ENCODE results near the gene EXT2.

The EXT2 gene

GRCh38 chr11:44192462-44193100 is 97.1 kb downstream of the EXT2 start:
- no peak for DNase-seq (ENCODE audit: extremely low read depth in 1 of 2, low read depth in 1 of 2)

DNA sequence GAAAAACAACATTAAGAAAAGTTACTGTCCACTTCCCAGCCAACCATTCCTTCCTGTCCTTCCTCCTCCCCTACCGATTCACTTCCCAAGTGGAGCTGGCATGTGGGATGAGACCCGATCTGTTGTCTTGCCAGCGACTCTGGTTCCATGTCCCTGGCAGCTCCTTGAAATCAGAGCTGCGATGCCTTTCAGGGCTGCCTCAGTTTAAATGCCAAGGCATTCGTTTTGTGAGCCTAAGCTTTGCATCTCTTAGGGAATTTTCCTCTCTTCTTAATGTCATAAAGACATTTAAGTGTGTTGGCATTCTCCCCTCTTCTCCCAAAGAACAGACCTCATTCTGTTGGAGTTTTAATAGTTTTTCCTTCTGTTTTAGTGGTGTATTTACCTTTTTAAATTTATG is 98.4 kb downstream of the EXT2 start:
- no peak for DNase-seq (ENCODE audit: extremely low read depth in 1 of 2, low read depth in 1 of 2)

GRCh38 chr11:44198146-44198724 is 102.8 kb downstream of the EXT2 start:
- no peak for DNase-seq (ENCODE audit: extremely low read depth in 1 of 2, low read depth in 1 of 2)

DNA sequence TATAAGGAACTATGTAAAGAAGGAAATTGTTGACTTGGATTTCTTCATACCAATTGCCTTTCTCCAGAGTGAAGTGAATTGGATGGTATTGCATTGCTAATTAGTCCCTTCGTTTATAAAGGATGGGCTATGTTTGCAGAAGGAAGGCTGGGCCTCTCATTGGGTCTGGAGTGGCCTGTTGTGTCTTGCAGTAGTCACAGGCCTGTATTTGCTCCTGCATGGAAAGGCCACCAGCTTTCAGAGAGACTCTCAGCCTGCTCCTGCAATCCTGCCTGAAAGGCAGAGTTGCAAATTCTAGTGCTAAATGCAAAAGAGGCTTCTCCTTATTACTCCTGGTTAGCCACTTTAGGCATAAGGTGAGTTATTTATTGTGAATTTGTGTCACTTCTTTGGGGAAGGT is 103.8 kb downstream of the EXT2 start:
- DNase-seq (ENCODE audit: extremely low read depth in 1 of 2, low read depth in 1 of 2), result no peak

- DNase-seq (ENCODE audit: extremely low read depth in 1 of 2, low read depth in 1 of 2), result no peak
These were observed 104.3 kb downstream of the EXT2 start for GRCh38 chr11:44199816-44200215.

DNA sequence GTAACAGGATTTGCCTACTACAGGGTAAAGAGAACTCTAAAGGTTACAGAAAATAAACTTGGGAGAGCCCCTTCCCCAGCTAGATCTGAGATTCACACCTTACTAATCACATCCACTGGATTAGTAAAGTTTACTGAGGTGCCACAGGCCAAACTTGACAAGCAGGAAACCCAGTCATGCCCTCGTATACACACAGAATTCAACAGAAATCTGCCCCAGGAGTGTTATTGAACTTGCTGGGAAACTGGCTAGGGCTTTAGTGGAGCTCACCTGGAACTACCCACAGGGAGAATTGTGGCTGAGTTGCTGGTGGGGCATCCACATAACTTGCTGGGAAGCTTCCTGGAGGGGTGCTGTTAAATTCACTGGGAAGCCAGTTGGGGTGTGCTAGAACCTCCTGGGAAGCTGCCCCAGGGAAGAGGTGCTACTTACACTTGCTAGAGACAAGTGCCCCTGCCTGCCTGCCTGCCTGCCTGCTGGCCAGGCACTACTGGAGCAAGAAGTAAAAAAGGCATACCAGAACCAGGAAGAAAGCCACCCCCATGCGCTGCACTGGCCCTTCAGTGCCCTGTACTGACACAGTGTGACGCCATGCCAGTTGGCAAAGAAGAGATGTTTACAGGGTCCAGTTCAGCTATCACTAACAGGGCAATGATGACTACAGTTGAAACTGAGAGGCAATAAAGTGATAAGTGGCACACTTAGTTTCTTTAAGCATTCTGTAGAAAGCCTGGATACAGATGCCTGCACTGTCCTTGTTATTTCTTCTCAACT is 108.0 kb downstream of the EXT2 start:
- DNase-seq (ENCODE audit: extremely low read depth in 1 of 2, low read depth in 1 of 2), result no peak

GRCh38 chr11:44205352-44205751 is 109.9 kb downstream of the EXT2 start:
- no peak for DNase-seq (ENCODE audit: extremely low read depth in 1 of 2, low read depth in 1 of 2)

DNA sequence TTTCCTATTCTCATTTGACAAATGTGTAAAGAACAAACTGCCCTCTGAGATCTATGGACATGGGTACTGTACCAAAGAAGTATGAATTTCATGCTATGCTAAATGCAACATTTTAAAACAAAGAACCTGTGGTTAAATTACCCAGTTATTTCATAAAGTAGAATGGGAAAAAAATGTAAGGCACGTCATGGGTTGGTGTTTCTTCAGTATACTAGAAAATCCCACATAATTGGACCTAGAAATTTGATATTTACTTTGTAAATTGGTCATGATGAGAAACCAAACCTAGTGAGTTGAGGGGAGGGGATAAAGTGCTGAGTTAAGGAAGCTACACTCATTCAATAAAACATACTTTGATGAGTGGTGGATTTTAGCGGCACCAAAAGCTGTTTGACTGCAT is 110.4 kb downstream of the EXT2 start:
- no peak for DNase-seq (ENCODE audit: extremely low read depth in 1 of 2, low read depth in 1 of 2)

GRCh38 chr11:44207292-44207691 is 111.8 kb downstream of the EXT2 start:
- DNase-seq (ENCODE audit: extremely low read depth in 1 of 2, low read depth in 1 of 2), result no peak

- no peak for DNase-seq (ENCODE audit: extremely low read depth in 1 of 2, low read depth in 1 of 2)
These were observed 113.6 kb downstream of the EXT2 start for GRCh38 chr11:44208976-44209603.

DNA sequence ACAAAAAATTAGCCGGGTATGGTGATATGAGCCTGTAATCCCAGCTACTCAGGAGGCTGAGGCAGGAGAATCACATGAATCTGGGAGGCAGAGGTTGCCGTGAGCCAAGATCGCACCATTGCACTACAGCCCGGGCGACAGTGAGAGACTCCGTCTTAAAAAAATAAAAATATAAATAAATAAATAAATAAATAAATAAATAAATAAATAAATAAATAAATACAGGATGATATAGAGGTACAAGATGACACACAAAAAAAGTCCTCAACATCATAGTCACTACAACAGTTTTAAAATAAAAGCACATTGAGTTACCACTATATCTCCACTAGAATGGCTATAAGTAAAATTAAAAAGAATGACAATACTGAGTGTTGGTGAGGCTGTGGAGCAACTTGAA is 116.7 kb downstream of the EXT2 start:
- no peak for DNase-seq (ENCODE audit: extremely low read depth in 1 of 2, low read depth in 1 of 2)

DNA sequence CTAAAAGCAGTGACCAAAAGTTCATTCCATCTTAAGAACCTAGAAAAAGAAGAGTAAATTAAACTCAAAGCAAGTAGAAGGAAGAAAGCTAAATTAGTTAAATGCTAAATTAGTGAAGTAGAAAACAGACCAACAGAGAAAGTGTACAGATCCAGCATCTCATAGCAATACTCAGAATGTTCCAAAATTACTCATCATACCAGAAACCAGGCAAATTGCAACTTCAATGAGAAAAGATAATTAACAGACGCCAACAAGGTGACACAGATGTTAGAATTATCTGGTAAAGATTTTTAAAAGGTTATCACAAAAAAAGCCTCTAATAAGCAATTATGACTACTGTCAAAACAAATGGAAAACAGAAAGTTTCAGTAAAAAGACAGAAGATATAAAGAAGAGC is 117.7 kb downstream of the EXT2 start:
- DNase-seq (ENCODE audit: extremely low read depth in 1 of 2, low read depth in 1 of 2), result no peak

DNA sequence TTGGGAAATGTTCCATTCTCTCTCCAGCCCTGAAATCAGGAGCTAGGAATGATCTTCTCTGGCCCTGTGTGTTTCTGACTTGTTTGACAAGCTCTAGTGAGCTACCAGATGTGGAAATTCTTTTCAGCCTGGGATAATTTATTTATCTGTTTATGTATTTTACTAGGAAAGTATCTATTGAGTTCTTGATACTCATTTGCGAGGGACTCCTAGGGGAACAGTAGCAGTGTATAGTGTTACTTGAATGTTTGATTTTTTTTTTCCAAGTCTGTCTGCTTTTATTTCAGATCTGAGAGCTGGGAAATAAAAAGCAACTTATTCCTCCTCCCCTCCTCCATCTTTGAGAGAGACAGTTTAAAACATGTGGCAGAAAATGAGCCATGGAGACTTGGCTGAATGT is 122.0 kb downstream of the EXT2 start:
- no peak for DNase-seq (ENCODE audit: extremely low read depth in 1 of 2, low read depth in 1 of 2)

DNA sequence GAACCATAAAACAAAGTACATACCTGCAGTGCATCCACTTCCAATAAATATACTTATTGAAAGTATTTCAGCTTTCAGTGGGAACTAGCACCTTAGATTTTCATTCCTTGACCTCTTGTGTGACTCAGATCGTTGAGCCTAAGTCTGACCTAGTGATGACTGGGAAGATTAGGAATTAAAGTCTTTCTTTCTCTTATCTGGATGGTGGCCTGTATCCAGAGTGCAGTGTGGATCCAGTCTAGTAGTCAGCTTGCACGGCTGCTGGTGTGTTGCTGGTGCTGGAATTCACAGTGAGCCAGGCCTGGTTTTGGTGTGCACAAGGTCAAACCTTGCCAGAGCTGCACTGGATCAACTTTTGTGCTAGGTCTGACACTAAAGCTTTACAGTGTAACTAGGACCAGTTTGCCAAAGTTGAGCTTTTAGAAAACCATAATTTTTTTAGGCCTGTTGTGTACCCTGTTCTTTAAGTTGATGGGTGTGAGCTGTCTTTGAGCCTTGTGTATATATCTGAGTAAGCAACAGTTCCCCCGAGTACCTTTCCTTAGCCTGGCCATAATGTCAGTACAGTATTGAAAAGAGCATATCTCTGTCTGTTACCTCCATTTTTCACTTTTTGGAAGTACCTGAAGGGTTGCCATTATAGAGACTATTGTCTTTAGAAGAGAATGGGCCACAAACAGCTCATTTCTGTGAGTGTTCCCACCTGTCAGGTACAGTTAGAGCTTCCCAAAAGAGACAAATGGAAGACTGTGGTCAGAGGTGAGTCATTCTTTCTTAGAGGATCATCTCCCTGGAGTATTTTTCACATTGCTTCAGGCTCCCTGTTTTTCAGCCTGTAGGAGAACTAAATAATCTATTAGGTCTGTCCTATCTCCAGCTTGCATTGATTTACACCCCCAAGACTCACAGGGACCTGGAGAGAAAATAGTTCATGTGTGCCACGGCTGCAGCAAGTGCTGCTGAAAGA is 124.6 kb downstream of the EXT2 start:
- no peak for DNase-seq (ENCODE audit: extremely low read depth in 1 of 2, low read depth in 1 of 2)

GRCh38 chr11:44221456-44221855 is 126.0 kb downstream of the EXT2 start:
- no peak for DNase-seq (ENCODE audit: extremely low read depth in 1 of 2, low read depth in 1 of 2)

DNA sequence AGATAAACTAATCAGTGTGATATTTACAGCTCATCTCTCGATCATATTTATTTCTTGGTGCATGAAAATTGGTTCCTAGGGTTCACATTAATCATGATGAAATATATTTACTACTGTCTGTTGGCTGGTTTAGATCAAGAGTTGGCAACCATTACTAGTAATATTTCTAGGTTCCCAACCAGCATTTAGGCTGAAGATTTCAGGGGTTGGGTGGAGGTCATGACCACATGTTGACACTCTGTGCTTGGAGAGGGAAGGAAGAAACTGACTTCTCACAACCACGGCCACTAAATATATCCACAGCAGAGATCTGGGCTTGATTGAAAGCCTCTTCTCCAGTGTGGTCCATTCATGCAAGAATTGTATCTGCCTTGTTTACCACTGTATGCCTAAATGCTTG is 126.5 kb downstream of the EXT2 start:
- DNase-seq (ENCODE audit: extremely low read depth in 1 of 2, low read depth in 1 of 2), result no peak

GRCh38 chr11:44223238-44223637 is 127.8 kb downstream of the EXT2 start:
- DNase-seq (ENCODE audit: extremely low read depth in 1 of 2, low read depth in 1 of 2), result no peak

GRCh38 chr11:44224867-44225501 is 129.5 kb downstream of the EXT2 start:
- no peak for DNase-seq (ENCODE audit: extremely low read depth in 1 of 2, low read depth in 1 of 2)

- DNase-seq (ENCODE audit: extremely low read depth in 1 of 2, low read depth in 1 of 2), result no peak
These were observed 131.0 kb downstream of the EXT2 start for GRCh38 chr11:44226490-44226889.

- DNase-seq (ENCODE audit: extremely low read depth in 1 of 2, low read depth in 1 of 2), result no peak
These were observed 131.5 kb downstream of the EXT2 start for GRCh38 chr11:44226945-44227344.

Measured in activated CD8-positive, alpha-beta memory T cell treated with anti-CD3 and anti-CD28 coated beads for 1 hour (primary cell).